ENCODE results near the gene DRG2. TPM values are rescaled to one million over a fixed set of nuclear protein-coding genes. Genes with fewer than 3 reads are reported as not detected.
A peak's percentile ranks its signal among the peaks of the same experiment; 100 is the strongest.

Gene DRG2
- total and polyA plus RNA-seq, 2 of the 13 experiments (the other 11 are each of a cell fraction or from before 2014, with no cell fraction given) = 20.1 to 26.6 TPM

GRCh38 chr17:18087610-18088491, at the start of gene DRG2 (continued):
- TF ChIP-seq SNAPC4 (CRISPR knock-in tag; IDR thresholded peaks at IDR 0.05) (peak; percentile 64; the same call in 1 of the 2 replicates), MAFK (conservative IDR thresholded peaks at IDR 0.05 in 1 of 2, IDR thresholded peaks at IDR 0.05 in 1 of 2; ENCODE audit: low read length in 2 of 2) (no peak), NAIF1 (CRISPR knock-in tag; IDR thresholded peaks at IDR 0.05; ENCODE audit: borderline replicate concordance) (peak; percentile 87; the same call in 1 of the 2 replicates), NR2C2 (CRISPR knock-in tag; IDR thresholded peaks at IDR 0.05; ENCODE audit: borderline replicate concordance) (peak; percentile 94), ADNP (CRISPR knock-in tag; IDR thresholded peaks at IDR 0.05) (peak; percentile 98), CCDC6 (CRISPR knock-in tag; IDR thresholded peaks at IDR 0.05) (peak; percentile 96), ZNF101 (CRISPR knock-in tag; IDR thresholded peaks at IDR 0.05; ENCODE audit: borderline replicate concordance, low read depth) (no peak; the same call in 1 of the 2 replicates), JUN (CRISPR knock-in tag; IDR thresholded peaks at IDR 0.05) (no peak), TGIF2 (CRISPR knock-in tag; IDR thresholded peaks at IDR 0.05) (peak; percentile 79; the same call in 1 of the 2 replicates), YEATS2 (CRISPR knock-in tag; IDR thresholded peaks at IDR 0.05; ENCODE audit: borderline replicate concordance) (peak; percentile 97), KLF9 (CRISPR knock-in tag; IDR thresholded peaks at IDR 0.05; ENCODE audit: low read depth) (peak; percentile 94), ZNF841 (CRISPR knock-in tag; IDR thresholded peaks at IDR 0.05; ENCODE audit: borderline replicate concordance) (no peak), BORCS8-MEF2B (CRISPR knock-in tag; IDR thresholded peaks at IDR 0.05) (peak; percentile 61; the same call in 1 of the 2 replicates), CBX5 (CRISPR knock-in tag; IDR thresholded peaks at IDR 0.05; ENCODE audit: borderline replicate concordance) (peak; percentile 96; the same call in 1 of the 2 replicates), ZBTB20 (CRISPR knock-in tag; IDR thresholded peaks at IDR 0.05; ENCODE audit: borderline replicate concordance, low read depth) (peak; percentile 75; the same call in 1 of the 2 replicates), ZNF784 (CRISPR knock-in tag; IDR thresholded peaks at IDR 0.05; ENCODE audit: borderline replicate concordance) (peak; percentile 97), PCBP1 (IDR thresholded peaks at IDR 0.05; ENCODE audit: borderline replicate concordance, low read depth, low read length) (peak; percentile 88; the same call in 1 of the 2 replicates), PLRG1 (conservative IDR thresholded peaks at IDR 0.05) (no peak), ZNF703 (CRISPR knock-in tag; IDR thresholded peaks at IDR 0.05; ENCODE audit: borderline replicate concordance) (peak; percentile 58; the same call in 1 of the 2 replicates), GATA4 (IDR thresholded peaks at IDR 0.05; ENCODE audit: borderline replicate concordance, low read depth) (no peak), HOXD1 (CRISPR knock-in tag; IDR thresholded peaks at IDR 0.05) (peak; percentile 94), TEAD3 (CRISPR knock-in tag; optimal IDR thresholded peaks at IDR 0.05; ENCODE audit: borderline replicate concordance) (peak; percentile 84), TSC22D2 (CRISPR knock-in tag; IDR thresholded peaks at IDR 0.05; ENCODE audit: borderline replicate concordance) (peak; percentile 94), ZNF614 (CRISPR knock-in tag; IDR thresholded peaks at IDR 0.05; ENCODE audit: borderline replicate concordance) (peak; percentile 99)

Data from HepG2 (cell line).